DND-41 (cell line): ENCODE measurements around the gene RAPGEF2.

Experiments used
- ATAC-seq: fragments of 200-7000 bp; cut with Tn5 transposase; 3 replicates; pipeline ENCODE4 v1.9.1; 2021; ENCODE audit warnings: low read depth; ENCODE audit not compliant: insufficient read depth
- DNase-seq: peaks from one replicate; pipeline ENCODE4 v3.0.0-alpha.2; 2020
- H2AFZ ChIP-seq: 2 replicates; pipeline ENCODE4 v1.6.0; 2012; ENCODE audit warnings: low read depth, low read length
- H3K27ac ChIP-seq: 2 replicates; pipeline ENCODE4 v1.5.1; 2012; ENCODE audit warnings: low read length, inconsistent platforms
- H3K27me3 ChIP-seq: fragments of 200-600 bp; sonication (generic); 2 replicates; pipeline ENCODE4 v1.6.0; 2012; ENCODE audit warnings: low read length, mild to moderate bottlenecking, inconsistent platforms; ENCODE audit not compliant: insufficient read depth, poor library complexity
- H3K36me3 ChIP-seq: 2 replicates; pipeline ENCODE4 v1.5.1; 2012; ENCODE audit warnings: low read length, inconsistent platforms; ENCODE audit not compliant: insufficient read depth
- H3K4me1 ChIP-seq: 2 replicates; pipeline ENCODE4 v1.5.1; 2012; ENCODE audit warnings: mild to moderate bottlenecking, low read length; ENCODE audit not compliant: insufficient read depth
- H3K4me2 ChIP-seq: 2 replicates; pipeline ENCODE4 v1.6.0; 2012; ENCODE audit warnings: mild to moderate bottlenecking, moderate library complexity, low read length, inconsistent platforms; ENCODE audit not compliant: insufficient read depth
- H3K4me3 ChIP-seq, 2 experiments: fragments of 200-600 bp in 1 of 2; shearing (Covaris generic) in 1 of 2; 2 replicates each; pipeline ENCODE4 v1.5.1; 2012 to 2016; ENCODE audit warnings: inconsistent platforms in 2 of 2, low read length in 2 of 2, mild to moderate bottlenecking in 2 of 2, low read depth in 1 of 2, moderate library complexity in 1 of 2
- H3K79me2 ChIP-seq: 2 replicates; pipeline ENCODE4 v1.6.0; 2012; ENCODE audit warnings: low read length, inconsistent platforms; ENCODE audit not compliant: insufficient read depth
- H3K9ac ChIP-seq: 2 replicates; pipeline ENCODE4 v1.6.0; 2012; ENCODE audit warnings: low read depth, mild to moderate bottlenecking, inconsistent platforms, low read length, moderate library complexity
- H3K9me3 ChIP-seq: 2 replicates; pipeline ENCODE4 v1.5.1; 2012; ENCODE audit warnings: low read length, moderate library complexity, mild to moderate bottlenecking, inconsistent platforms; ENCODE audit not compliant: insufficient read depth, severe bottlenecking
- H4K20me1 ChIP-seq: 2 replicates; pipeline ENCODE4 v1.6.0; 2012; ENCODE audit warnings: low read length; ENCODE audit not compliant: insufficient read depth
- CTCF ChIP-seq: IDR thresholded peaks from 2 replicates; pipeline ENCODE4 v1.5.1; 2012; ENCODE audit warnings: borderline replicate concordance, low read length, moderate library complexity, mild to moderate bottlenecking; ENCODE audit not compliant: poor library complexity, severe bottlenecking; ENCODE audit errors: extremely low read depth
- EZH2 ChIP-seq: IDR thresholded peaks from 3 replicates; pipeline ENCODE4 v1.6.1; 2012; ENCODE audit warnings: borderline replicate concordance, low read depth, mild to moderate bottlenecking, moderate library complexity, low read length, inconsistent platforms; ENCODE audit not compliant: severe bottlenecking

The RAPGEF2 gene

GRCh38 chr4:159142241-159142640 lies 39.4 kb downstream of the RAPGEF2 start:
- ATAC-seq (no peak), DNase-seq (no peak)
- Histone ChIP-seq H3K9me3 (no peaks in the 10 kb centered on the region), H4K20me1 (peaks cover 11% of the 10 kb centered on the region), H3K27ac (no peak overlapping the region), H2AFZ (no peak overlapping the region), H3K36me3 (no peaks in the 10 kb centered on the region), H3K27me3 (no peaks in the 10 kb centered on the region), H3K4me2 (no peak overlapping the region), H3K4me3 (no peak overlapping the region), H3K79me2 (peaks cover 5% of the 10 kb centered on the region; the same call in 1 of the 2 replicates), H3K9ac (no peak overlapping the region), H3K4me1 (no peaks in the 10 kb centered on the region)
- TF ChIP-seq CTCF (no peak), EZH2 (no peak)

DNA sequence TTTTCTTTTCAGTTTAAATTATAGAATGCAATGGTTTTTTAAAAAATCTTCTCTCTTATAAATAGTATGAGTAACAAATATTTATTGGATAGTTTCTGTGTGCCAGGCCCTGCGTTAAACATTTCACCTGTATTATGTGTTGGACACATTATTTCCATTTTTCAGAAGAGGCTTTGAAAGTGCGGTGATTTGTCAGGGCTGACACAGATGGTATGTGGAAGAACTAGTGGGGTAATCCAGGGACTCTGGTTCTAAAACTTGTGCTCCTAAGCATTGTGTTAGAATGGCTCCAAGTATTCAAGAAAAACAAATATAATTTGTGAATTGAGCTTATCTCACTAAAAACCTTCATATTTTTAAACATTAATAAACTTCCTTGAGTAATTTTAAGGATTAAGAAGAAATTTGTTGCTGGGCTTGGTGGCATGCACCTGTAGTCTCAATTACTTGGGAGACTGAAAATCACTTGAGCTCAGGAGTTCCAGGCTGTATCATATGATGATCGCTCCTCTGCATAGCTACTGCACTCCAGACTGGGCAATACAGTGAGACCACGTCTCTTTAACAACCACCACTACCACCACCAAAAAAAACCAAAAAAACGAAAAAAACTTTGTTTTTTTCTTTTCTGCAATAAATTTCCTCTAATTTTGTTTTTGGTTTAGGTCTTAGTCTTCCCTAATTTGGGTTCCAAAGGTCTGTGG lies 40.0 kb downstream of the RAPGEF2 start:
- Histone ChIP-seq H3K79me2 (peaks cover 5% of the 10 kb centered on the region; the same call in 1 of the 2 replicates), H3K9me3 (no peaks in the 10 kb centered on the region), H3K4me2 (no peak overlapping the region), H3K27ac (no peak overlapping the region), H3K27me3 (no peaks in the 10 kb centered on the region), H3K4me1 (no peaks in the 10 kb centered on the region), H4K20me1 (peaks cover 9% of the 10 kb centered on the region), H2AFZ (no peak overlapping the region), H3K9ac (no peak overlapping the region), H3K4me3 (no peak overlapping the region), H3K36me3 (no peaks in the 10 kb centered on the region)
- ATAC-seq = no peak
- DNase-seq = no peak
- no peak for TF ChIP-seq EZH2
- no peak for TF ChIP-seq CTCF

GRCh38 chr4:159143687-159144086 lies 40.8 kb downstream of the RAPGEF2 start:
- TF ChIP-seq EZH2 = no peak
- Histone ChIP-seq H3K36me3 (no peaks in the 10 kb centered on the region), H3K4me3 (no peak overlapping the region), H2AFZ (no peak overlapping the region), H3K27me3 (no peaks in the 10 kb centered on the region), H4K20me1 (peaks cover 9% of the 10 kb centered on the region), H3K4me1 (no peaks in the 10 kb centered on the region), H3K27ac (no peak overlapping the region), H3K9ac (no peak overlapping the region), H3K4me2 (no peak overlapping the region), H3K9me3 (no peaks in the 10 kb centered on the region), H3K79me2 (peaks cover 5% of the 10 kb centered on the region; the same call in 1 of the 2 replicates)
- DNase-seq (no peak), ATAC-seq (no peak)

GRCh38 chr4:159144112-159144694 lies 41.3 kb downstream of the RAPGEF2 start:
- ATAC-seq (no peak), DNase-seq (no peak)
- Histone ChIP-seq H3K9ac (no peak overlapping the region), H3K79me2 (0 out of 2 replicates have a peak, but pooled peaks cover 2% of the 10 kb centered on the region), H3K27ac (no peak overlapping the region), H3K36me3 (no peaks in the 10 kb centered on the region), H3K27me3 (no peaks in the 10 kb centered on the region), H3K9me3 (no peaks in the 10 kb centered on the region), H3K4me2 (no peak overlapping the region), H2AFZ (no peak overlapping the region), H3K4me1 (no peaks in the 10 kb centered on the region), H4K20me1 (peaks cover 4% of the 10 kb centered on the region; the same call in 1 of the 2 replicates), H3K4me3 (no peak overlapping the region)
- TF ChIP-seq CTCF (no peak), EZH2 (no peak)
